H9 (cell line): ENCODE measurements around the gene FEV. TPM values are rescaled to one million over a fixed set of nuclear protein-coding genes. Genes with fewer than 3 reads are reported as not detected.
A peak's percentile ranks its signal among the peaks of the same experiment; 100 is the strongest.

Experiments used
- DNase-seq: peaks from one replicate; pipeline ENCODE4 v3.0.0-alpha.2; 2017
- H2AFZ ChIP-seq: one replicate; pipeline ENCODE4 v1.6.1; 2013; ENCODE audit warnings: mild to moderate bottlenecking, low read length, control low read depth, moderate library complexity
- H2AK5ac ChIP-seq: 2 replicates; pipeline ENCODE4 v1.6.1; 2013; ENCODE audit warnings: low read length, control low read depth, mixed read lengths; ENCODE audit not compliant: insufficient read length
- H2BK120ac ChIP-seq: one replicate; pipeline ENCODE4 v1.6.1; 2013; ENCODE audit warnings: low read depth, mild to moderate bottlenecking, low read length, control low read depth, inconsistent platforms; ENCODE audit not compliant: poor library complexity, severe bottlenecking
- H2BK12ac ChIP-seq: 2 replicates; pipeline ENCODE4 v1.6.1; 2013; ENCODE audit warnings: low read length, control low read depth, mixed read lengths, low read depth; ENCODE audit not compliant: insufficient read length
- H2BK15ac ChIP-seq: 2 replicates; pipeline ENCODE4 v1.6.1; 2013; ENCODE audit warnings: low read depth, low read length, control low read depth
- H2BK20ac ChIP-seq: one replicate; pipeline ENCODE4 v1.6.1; 2013; ENCODE audit warnings: low read depth, mild to moderate bottlenecking, low read length, control low read depth, inconsistent platforms; ENCODE audit not compliant: poor library complexity, severe bottlenecking
- H2BK5ac ChIP-seq: 2 replicates; pipeline ENCODE4 v1.6.1; 2013; ENCODE audit warnings: low read length, control low read depth, mixed read lengths; ENCODE audit not compliant: insufficient read length
- H3K14ac ChIP-seq: 2 replicates; pipeline ENCODE4 v1.6.1; 2013; ENCODE audit warnings: low read length, control low read depth; ENCODE audit not compliant: insufficient read depth
- H3K18ac ChIP-seq: 2 replicates; pipeline ENCODE4 v1.6.1; 2013; ENCODE audit warnings: low read depth, mild to moderate bottlenecking, mixed read lengths, low read length, control low read depth; ENCODE audit not compliant: insufficient read length
- H3K23ac ChIP-seq: 2 replicates; pipeline ENCODE4 v1.6.1; 2013; ENCODE audit warnings: low read length, control low read depth, mixed read lengths, low read depth; ENCODE audit not compliant: insufficient read length
- H3K23me2 ChIP-seq: 2 replicates; pipeline ENCODE4 v1.6.1; 2013; ENCODE audit warnings: low read depth, mild to moderate bottlenecking, mixed read lengths, low read length, control low read depth; ENCODE audit not compliant: insufficient read length, poor library complexity, severe bottlenecking
- H3K27ac ChIP-seq: 2 replicates; pipeline ENCODE4 v1.5.1; 2013; ENCODE audit warnings: low read length, control low read depth, mixed read lengths, low read depth; ENCODE audit not compliant: insufficient read length
- H3K27me3 ChIP-seq: 2 replicates; pipeline ENCODE4 v1.6.1; 2013; ENCODE audit warnings: low read length, control low read depth, inconsistent platforms; ENCODE audit not compliant: insufficient read depth
- H3K4ac ChIP-seq: 2 replicates; pipeline ENCODE4 v1.6.1; 2013; ENCODE audit warnings: low read depth, mild to moderate bottlenecking, control low read depth, inconsistent platforms, low read length, moderate library complexity
- H3K4me1 ChIP-seq: 2 replicates; pipeline ENCODE4 v1.6.1; 2013; ENCODE audit warnings: low read length, control low read depth, inconsistent platforms; ENCODE audit not compliant: insufficient read depth
- H3K4me2 ChIP-seq: 2 replicates; pipeline ENCODE4 v1.6.1; 2013; ENCODE audit warnings: low read length, control low read depth, mixed read lengths; ENCODE audit not compliant: insufficient read length, insufficient read depth
- H3K56ac ChIP-seq: 2 replicates; pipeline ENCODE4 v1.6.1; 2013; ENCODE audit warnings: low read depth, mild to moderate bottlenecking, mixed read lengths, low read length, control low read depth; ENCODE audit not compliant: insufficient read length
- H3K79me1 ChIP-seq: 2 replicates; pipeline ENCODE4 v1.6.1; 2013; ENCODE audit warnings: low read depth, mild to moderate bottlenecking, moderate library complexity, low read length, control low read depth, inconsistent platforms; ENCODE audit not compliant: insufficient read depth, poor library complexity, severe bottlenecking
- H3K79me2 ChIP-seq: 2 replicates; pipeline ENCODE4 v1.6.1; 2013; ENCODE audit warnings: low read length, control low read depth, inconsistent platforms; ENCODE audit not compliant: insufficient read depth
- H3K9ac ChIP-seq: 2 replicates; pipeline ENCODE4 v1.6.1; 2013; ENCODE audit warnings: low read length, control low read depth, mixed read lengths; ENCODE audit not compliant: insufficient read length; ENCODE audit errors: extremely low read depth
- H3K9me3 ChIP-seq: one replicate; pipeline ENCODE4 v1.6.1; 2013; ENCODE audit warnings: low read depth, low read length, inconsistent platforms; ENCODE audit not compliant: control insufficient read depth
- H3T11ph ChIP-seq: one replicate; pipeline ENCODE4 v1.6.1; 2013; ENCODE audit warnings: mild to moderate bottlenecking, low read length, control low read depth, inconsistent platforms
- H4K20me1 ChIP-seq: one replicate; pipeline ENCODE4 v1.6.1; 2013; ENCODE audit not compliant: control insufficient read depth, insufficient read length, insufficient read depth
- H4K5ac ChIP-seq: 2 replicates; pipeline ENCODE4 v1.6.1; 2013; ENCODE audit warnings: low read depth, mild to moderate bottlenecking, mixed read lengths, low read length, control low read depth; ENCODE audit not compliant: insufficient read length
- H4K8ac ChIP-seq: replicated peaks from 2 replicates; pipeline ENCODE4 v1.6.1; 2013; ENCODE audit warnings: low read length, control low read depth, mixed read lengths, low read depth; ENCODE audit not compliant: insufficient read length
- H4K91ac ChIP-seq: 2 replicates; pipeline ENCODE4 v1.6.1; 2013; ENCODE audit warnings: low read depth, mild to moderate bottlenecking, moderate library complexity, mixed read lengths, low read length, control low read depth; ENCODE audit not compliant: insufficient read length
- H3K27ac Mint-ChIP-seq, 3 experiments: 2 replicates in 2 of 3; 3 replicates in 1 of 3; pipeline ENCODE4 v1.8.0; 2020 to 2021; ENCODE audit warnings: mixed read lengths in 3 of 3, mild to moderate bottlenecking in 1 of 3, moderate library complexity in 1 of 3
- H3K27me3 Mint-ChIP-seq: 2 replicates; pipeline ENCODE4 v1.8.0; 2021; ENCODE audit warnings: low read depth, mild to moderate bottlenecking, moderate library complexity, mixed read lengths
- H3K36me3 Mint-ChIP-seq, 3 experiments: 2 replicates in 2 of 3; 3 replicates in 1 of 3; pipeline ENCODE4 v1.8.0; 2020 to 2021; ENCODE audit warnings: low read depth in 3 of 3, mixed read lengths in 3 of 3; ENCODE audit not compliant: insufficient read depth in 1 of 3
- H3K4me1 Mint-ChIP-seq, 2 experiments: 2 replicates each; pipeline ENCODE4 v1.8.0; 2020; ENCODE audit warnings: mixed read lengths in 2 of 2
- H3K4me3 Mint-ChIP-seq, 2 experiments: 2 replicates in 1 of 2; 3 replicates in 1 of 2; pipeline ENCODE4 v1.8.0; 2020 to 2021; ENCODE audit warnings: mild to moderate bottlenecking in 2 of 2, mixed read lengths in 2 of 2, moderate library complexity in 1 of 2
- H3K9me3 Mint-ChIP-seq, 2 experiments: 2 replicates in 1 of 2; 3 replicates in 1 of 2; pipeline ENCODE4 v1.8.0; 2020; ENCODE audit warnings: mild to moderate bottlenecking in 2 of 2, mixed read lengths in 2 of 2, moderate library complexity in 1 of 2
- CTCF ChIP-seq: fragments of 200-600 bp; sonication (generic); conservative IDR thresholded peaks from 3 replicates; pipeline ENCODE4 v1.8.0; 2021; ENCODE audit warnings: antibody characterized with exemption, mild to moderate bottlenecking
- WGBS: extraction: QIAGEN DNeasy Blood & Tissue Kit; methylation state at CpG from one replicate; pipeline ENCODE4 v1.1.7; 2013; ENCODE audit warnings: missing lambda C conversion rate, low lambda C conversion rate, mixed read lengths; ENCODE audit not compliant: insufficient read length; ENCODE audit errors: extremely low coverage; 5-methylcytosine and 5-hydroxymethylcytosine counted together
- total RNA-seq: library from RNA; stranded (reverse); gene quantifications from 2 replicates; pipeline ENCODE4 v1.2.1, GENCODE V29; 2021

Gene FEV
- total RNA-seq, 1 experiment from 2014 or later, result not detected

GRCh38 chr2:218957671-218958070, 27.3 kb downstream of the FEV start:
- no peak overlapping the region for H2BK5ac ChIP-seq
- peak overlapping the region; percentile 25 to 26; a peak in 3 of 5 replicates for H3K4me3 Mint-ChIP-seq
- no CpG with 5 or more reads among the region's 4 CpGs for WGBS

More at GRCh38 chr2:218957671-218958070, 27.3 kb downstream of the FEV start:
- H4K91ac ChIP-seq, result no peak overlapping the region
- no peak overlapping the region for H3T11ph ChIP-seq
- H3K9me3 Mint-ChIP-seq, result peaks cover 0 to 2% of the 10 kb centered on the region in 2 experiments; a peak in 2 of 5 replicates
- no peaks in the 10 kb centered on the region; a peak in 3 of 7 replicates for H3K36me3 Mint-ChIP-seq
- H2AK5ac ChIP-seq, result no peak overlapping the region
- no peaks in the 10 kb centered on the region for H3K79me2 ChIP-seq
- no peak overlapping the region for H3K4me2 ChIP-seq
- H3K27ac Mint-ChIP-seq, result no peak overlapping the region
- H3K23me2 ChIP-seq, result peaks cover 12% of the 10 kb centered on the region
- no peak overlapping the region for H2BK120ac ChIP-seq
- no peak for DNase-seq
- TF ChIP-seq CTCF, result no peak
- H4K5ac ChIP-seq, result no peak overlapping the region
- H2AFZ ChIP-seq, result no peak overlapping the region
- H3K27me3 Mint-ChIP-seq, result peaks cover 90% of the 10 kb centered on the region
- H3K56ac ChIP-seq, result no peak overlapping the region
- H3K9ac ChIP-seq, result no peak overlapping the region
- no peaks in the 10 kb centered on the region for H3K9me3 ChIP-seq
- H3K18ac ChIP-seq, result no peak overlapping the region
- H2BK20ac ChIP-seq, result no peak overlapping the region
- no peaks in the 10 kb centered on the region for H3K79me1 ChIP-seq
- no peak overlapping the region for H3K14ac ChIP-seq
- no peak overlapping the region for H3K4ac ChIP-seq
- no peak overlapping the region for H3K27ac ChIP-seq
- peaks cover 19% of the 10 kb centered on the region for H3K27me3 ChIP-seq
- peaks cover 9 to 24% of the 10 kb centered on the region in 2 experiments for H3K4me1 Mint-ChIP-seq
- no peak overlapping the region for H4K8ac ChIP-seq
- H3K4me1 ChIP-seq, result peaks cover 4% of the 10 kb centered on the region; the same call in 1 of the 2 replicates
- no peak overlapping the region for H3K23ac ChIP-seq
- no peaks in the 10 kb centered on the region for H4K20me1 ChIP-seq
- H2BK15ac ChIP-seq, result no peak overlapping the region
- H2BK12ac ChIP-seq, result no peak overlapping the region
